Measurements from ENCODE around the gene CD2. TPM values are rescaled to one million over a fixed set of nuclear protein-coding genes. Genes with fewer than 3 reads are reported as not detected.

CD2 gene
- total and polyA plus RNA-seq, 3 experiments from 2014 or later: 353 to 440 (median 364) TPM

GRCh38 chr1:116762781-116763115 is 8.5 kb downstream of the CD2 start:
- Mint-ChIP-seq H3K27ac (peak overlapping the region; percentile 98 to 100 (median 98)), H3K4me3 (peak overlapping the region; percentile 80 to 97 (median 89)), H3K9me3 (no peaks in the 10 kb centered on the region), H3K36me3 (peaks cover 51 to 97% (median 62%) of the 10 kb centered on the region in 3 donors), H3K4me1 (peaks cover 83 to 89% (median 88%) of the 10 kb centered on the region in 3 donors), H3K27me3 (peaks cover 0 to 1% of the 10 kb centered on the region in 2 donors)
- DNase-seq: no peak
- peaks cover 87% of the 10 kb centered on the region for H3K4me1 ChIP-seq (ENCODE audit: insufficient read depth, low read length)
- peak overlapping the region; percentile 64 for H3K4me3 ChIP-seq (ENCODE audit: low read length)
- ChIA-PET POLR2A (interaction anchor here (1.2 to 12.4 kb wide), 5 partner anchors 9 to 53 kb away, joined by 4 to 233 read pairs (median 42); partner anchors contain the start of gene CD2), CTCF (interaction anchor here (0.8 to 14.4 kb wide), 5 partner anchors 8 to 53 kb away, joined by 3 to 169 read pairs (median 41); partner anchors contain the start of gene CD2)
- H3K9me3 ChIP-seq (ENCODE audit: low read length): no peaks in the 10 kb centered on the region
- peak overlapping the region; percentile 73 for H3K27ac ChIP-seq (ENCODE audit: low read depth, low read length)
- no peaks in the 10 kb centered on the region for H3K27me3 ChIP-seq (ENCODE audit: insufficient read depth, low read length, poor library complexity, severe bottlenecking)
- H3K36me3 ChIP-seq (ENCODE audit: insufficient read depth, low read length): peaks cover 62% of the 10 kb centered on the region

- Histone ChIP-seq H3K27ac (ENCODE audit: low read depth, low read length) (peak overlapping the region; percentile 73), H3K4me1 (ENCODE audit: insufficient read depth, low read length) (peaks cover 92% of the 10 kb centered on the region), H3K36me3 (ENCODE audit: insufficient read depth, low read length) (peaks cover 67% of the 10 kb centered on the region), H3K4me3 (ENCODE audit: low read length) (peak overlapping the region; percentile 64), H3K9me3 (ENCODE audit: low read length) (no peaks in the 10 kb centered on the region), H3K27me3 (ENCODE audit: insufficient read depth, low read length, poor library complexity, severe bottlenecking) (no peaks in the 10 kb centered on the region)
- H3K4me3 Mint-ChIP-seq: peak overlapping the region; percentile 80 to 97 (median 89)
- peaks cover 0 to 1% of the 10 kb centered on the region in 2 donors for H3K27me3 Mint-ChIP-seq
- H3K9me3 Mint-ChIP-seq: no peaks in the 10 kb centered on the region
- POLR2A ChIA-PET: interaction anchor here (0.8 to 12.4 kb wide), 6 partner anchors 9 to 297 kb away, joined by 3 to 233 read pairs (median 41); partner anchors contain the start of genes CD2 and TTF2
- H3K4me1 Mint-ChIP-seq: peaks cover 88 to 94% (median 93%) of the 10 kb centered on the region in 3 donors
- H3K27ac Mint-ChIP-seq: peak overlapping the region; percentile 98 to 100 (median 98)
- H3K36me3 Mint-ChIP-seq: peaks cover 55 to 98% (median 64%) of the 10 kb centered on the region in 3 donors
- peak in 3 of 5 donors; percentile 55 to 75 (median 65) for DNase-seq
- CTCF ChIA-PET: interaction anchor here (0.8 to 14.4 kb wide), 8 partner anchors 8 to 53 kb away, joined by 3 to 169 read pairs (median 10); partner anchors contain the start of gene CD2
Measured at GRCh38 chr1:116763116-116763786, 9.0 kb downstream of the CD2 start.

GRCh38 chr1:116763787-116764465 is 9.7 kb downstream of the CD2 start:
- Mint-ChIP-seq H3K27ac (peak overlapping the region; percentile 98 to 100 (median 98)), H3K4me3 (peak overlapping the region; percentile 80 to 97 (median 89)), H3K36me3 (peaks cover 61 to 98% (median 68%) of the 10 kb centered on the region in 3 donors), H3K9me3 (no peaks in the 10 kb centered on the region), H3K4me1 (peaks cover 94 to 100% (median 99%) of the 10 kb centered on the region in 3 donors), H3K27me3 (peaks cover 0 to 1% of the 10 kb centered on the region in 2 donors)
- Histone ChIP-seq H3K27me3 (ENCODE audit: insufficient read depth, low read length, poor library complexity, severe bottlenecking) (no peaks in the 10 kb centered on the region), H3K4me3 (ENCODE audit: low read length) (peak overlapping the region; percentile 64), H3K9me3 (ENCODE audit: low read length) (no peaks in the 10 kb centered on the region), H3K27ac (ENCODE audit: low read depth, low read length) (peak overlapping the region; percentile 73), H3K36me3 (ENCODE audit: insufficient read depth, low read length) (peaks cover 73% of the 10 kb centered on the region), H3K4me1 (ENCODE audit: insufficient read depth, low read length) (peaks cover 99% of the 10 kb centered on the region)
- peak in 3 of 5 donors; percentile 31 to 65 (median 39) for DNase-seq
- POLR2A ChIA-PET: interaction anchor here (0.8 to 12.4 kb wide), 9 partner anchors 8 to 296 kb away, joined by 3 to 233 read pairs (median 6); partner anchors contain the start of genes CD2 and TTF2
- CTCF ChIA-PET: interaction anchor here (0.6 to 14.4 kb wide), 17 partner anchors 9 to 296 kb away, joined by 3 to 169 read pairs (median 4); partner anchors contain the start of genes CD2 and TTF2

GRCh38 chr1:116764466-116764898 is 10.3 kb downstream of the CD2 start:
- ChIA-PET POLR2A (interaction anchor here (1.2 to 12.4 kb wide), 8 partner anchors 11 to 193 kb away, joined by 3 to 233 read pairs (median 23); partner anchors contain the start of gene CD2), CTCF (interaction anchor here (0.6 to 14.4 kb wide), 16 partner anchors 9 to 296 kb away, joined by 3 to 169 read pairs (median 4); partner anchors contain the start of genes CD2 and TTF2)
- Histone ChIP-seq H3K4me1 (ENCODE audit: insufficient read depth, low read length) (peaks cover 100% of the 10 kb centered on the region), H3K36me3 (ENCODE audit: insufficient read depth, low read length) (peaks cover 73% of the 10 kb centered on the region), H3K27ac (ENCODE audit: low read depth, low read length) (peak overlapping the region; percentile 73), H3K9me3 (ENCODE audit: low read length) (no peaks in the 10 kb centered on the region), H3K4me3 (ENCODE audit: low read length) (peak overlapping the region; percentile 64), H3K27me3 (ENCODE audit: insufficient read depth, low read length, poor library complexity, severe bottlenecking) (no peaks in the 10 kb centered on the region)
- peaks cover 57 to 98% (median 68%) of the 10 kb centered on the region in 3 donors for H3K36me3 Mint-ChIP-seq
- H3K4me3 Mint-ChIP-seq: peak overlapping the region; percentile 80 to 97 (median 89)
- DNase-seq: peak in 3 of 5 donors; percentile 71 to 73 (median 72)
- peak overlapping the region; percentile 98 to 100 (median 98) for H3K27ac Mint-ChIP-seq
- H3K9me3 Mint-ChIP-seq: no peaks in the 10 kb centered on the region
- peaks cover 0 to 1% of the 10 kb centered on the region in 2 donors for H3K27me3 Mint-ChIP-seq
- H3K4me1 Mint-ChIP-seq: peaks cover 94 to 100% (median 99%) of the 10 kb centered on the region in 3 donors

GRCh38 chr1:116764906-116765862 is 11.0 kb downstream of the CD2 start:
- peak overlapping the region; percentile 33 for H3K4me3 ChIP-seq (ENCODE audit: low read length)
- peaks cover 96 to 100% (median 100%) of the 10 kb centered on the region in 3 donors for H3K4me1 Mint-ChIP-seq
- DNase-seq: no peak
- CTCF ChIA-PET: interaction anchor here (0.8 to 14.4 kb wide), 17 partner anchors 10 to 295 kb away, joined by 3 to 169 read pairs (median 5); partner anchors contain the start of genes CD2 and TTF2
- peaks cover 54 to 97% (median 67%) of the 10 kb centered on the region in 3 donors for H3K36me3 Mint-ChIP-seq
- no peaks in the 10 kb centered on the region for H3K27me3 ChIP-seq (ENCODE audit: insufficient read depth, low read length, poor library complexity, severe bottlenecking)
- peaks cover 98% of the 10 kb centered on the region for H3K4me1 ChIP-seq (ENCODE audit: insufficient read depth, low read length)
- peaks cover 0 to 1% of the 10 kb centered on the region in 2 donors for H3K27me3 Mint-ChIP-seq
- H3K36me3 ChIP-seq (ENCODE audit: insufficient read depth, low read length): peaks cover 68% of the 10 kb centered on the region
- peak overlapping the region; percentile 98 to 100 (median 98) for H3K27ac Mint-ChIP-seq
- peak overlapping the region; percentile 48 for H3K27ac ChIP-seq (ENCODE audit: low read depth, low read length)
- peak overlapping the region; percentile 80 to 97 (median 89) for H3K4me3 Mint-ChIP-seq
- no peaks in the 10 kb centered on the region for H3K9me3 ChIP-seq (ENCODE audit: low read length)
- POLR2A ChIA-PET: interaction anchor here (1.2 to 12.4 kb wide), 9 partner anchors 11 to 194 kb away, joined by 3 to 233 read pairs (median 25); partner anchors contain the start of gene CD2
- no peaks in the 10 kb centered on the region for H3K9me3 Mint-ChIP-seq

GRCh38 chr1:116765962-116766361 is 11.7 kb downstream of the CD2 start:
- H3K36me3 ChIP-seq (ENCODE audit: insufficient read depth, low read length): peaks cover 60% of the 10 kb centered on the region
- peaks cover 98% of the 10 kb centered on the region for H3K4me1 ChIP-seq (ENCODE audit: insufficient read depth, low read length)
- H3K9me3 Mint-ChIP-seq: no peaks in the 10 kb centered on the region
- no peak for DNase-seq
- peaks cover 96 to 100% (median 100%) of the 10 kb centered on the region in 3 donors for H3K4me1 Mint-ChIP-seq
- peak overlapping the region; percentile 60 to 97 (median 89) for H3K4me3 Mint-ChIP-seq
- H3K27ac Mint-ChIP-seq: peak overlapping the region; percentile 98 to 100 (median 98)
- H3K27me3 ChIP-seq (ENCODE audit: insufficient read depth, low read length, poor library complexity, severe bottlenecking): no peaks in the 10 kb centered on the region
- peaks cover 46 to 89% (median 62%) of the 10 kb centered on the region in 3 donors for H3K36me3 Mint-ChIP-seq
- ChIA-PET POLR2A (interaction anchor here (1.0 to 12.4 kb wide), 6 partner anchors 12 to 262 kb away, joined by 3 to 233 read pairs (median 32); partner anchors contain the start of gene CD2), CTCF (interaction anchor here (1.2 to 14.4 kb wide), 5 partner anchors 11 to 50 kb away, joined by 3 to 169 read pairs (median 41); partner anchors contain the start of gene CD2)
- H3K9me3 ChIP-seq (ENCODE audit: low read length): no peaks in the 10 kb centered on the region
- peak overlapping the region; percentile 19 for H3K4me3 ChIP-seq (ENCODE audit: low read length)
- H3K27me3 Mint-ChIP-seq: peaks cover 0 to 1% of the 10 kb centered on the region in 2 donors
- H3K27ac ChIP-seq (ENCODE audit: low read depth, low read length): peak overlapping the region; percentile 42

All from CD8-positive, alpha-beta memory T cell (primary cell).